Hematopoietic multipotent progenitor cell treated with erythropoietin and hydrocortisone succinate and interleukin-3 and kit ligand, for 17 days (in vitro differentiated cells): ENCODE data around the gene ZNF668.
"Not testable (repeated sequence)": the region's sequence is repeated elsewhere in the genome, so short reads cannot be mapped to it uniquely, and the experiment has no call there.

Experiments
- DNase-seq: peaks from one replicate; pipeline ENCODE4 v3.0.0-alpha.2; 2015; ENCODE audit warnings: low spot score

ZNF668 gene

GRCh38 chr16:31055613-31056012 lies 18.4 kb downstream of the ZNF668 start:
- DNase-seq = no peak

GRCh38 chr16:31052114-31052513 lies 21.9 kb downstream of the ZNF668 start:
- DNase-seq = peak; percentile 39

GRCh38 chr16:31050280-31051030 lies 23.6 kb downstream of the ZNF668 start:
- no peak for DNase-seq

DNA sequence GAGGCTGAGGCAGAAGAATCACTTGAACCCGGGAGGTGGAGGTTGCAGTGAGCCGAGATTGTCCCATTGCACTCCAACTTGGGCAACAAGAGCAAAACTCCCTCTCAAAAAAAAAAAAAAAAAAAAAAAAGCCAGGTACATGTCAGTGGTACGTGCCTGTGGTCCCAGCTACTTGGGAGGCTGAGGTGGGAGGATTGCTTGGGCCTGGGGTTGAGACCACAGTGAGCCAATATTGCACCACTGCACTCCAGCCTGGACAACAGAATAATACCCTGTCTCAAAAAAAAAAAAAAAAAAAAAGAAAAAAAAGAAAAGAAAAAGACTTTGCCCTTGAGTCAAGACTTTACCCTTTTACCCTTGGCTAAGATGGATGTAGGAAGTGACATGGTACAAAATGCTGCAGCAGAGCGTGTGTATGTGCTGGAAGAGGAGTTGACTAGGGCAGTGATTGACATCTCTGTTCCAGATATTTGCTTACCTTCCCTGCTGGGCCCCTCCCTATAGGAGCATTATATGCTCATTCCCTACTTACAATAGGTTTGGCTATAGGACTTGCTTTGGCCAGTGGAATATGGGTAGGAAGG lies 30.1 kb downstream of the ZNF668 start:
- DNase-seq = no peak

- no peak for DNase-seq
These were observed 30.7 kb downstream of the ZNF668 start for GRCh38 chr16:31043352-31043751.

GRCh38 chr16:31042866-31043265 lies 31.2 kb downstream of the ZNF668 start:
- no peak for DNase-seq

GRCh38 chr16:31038993-31039392 lies 35.0 kb downstream of the ZNF668 start:
- no peak for DNase-seq

DNA sequence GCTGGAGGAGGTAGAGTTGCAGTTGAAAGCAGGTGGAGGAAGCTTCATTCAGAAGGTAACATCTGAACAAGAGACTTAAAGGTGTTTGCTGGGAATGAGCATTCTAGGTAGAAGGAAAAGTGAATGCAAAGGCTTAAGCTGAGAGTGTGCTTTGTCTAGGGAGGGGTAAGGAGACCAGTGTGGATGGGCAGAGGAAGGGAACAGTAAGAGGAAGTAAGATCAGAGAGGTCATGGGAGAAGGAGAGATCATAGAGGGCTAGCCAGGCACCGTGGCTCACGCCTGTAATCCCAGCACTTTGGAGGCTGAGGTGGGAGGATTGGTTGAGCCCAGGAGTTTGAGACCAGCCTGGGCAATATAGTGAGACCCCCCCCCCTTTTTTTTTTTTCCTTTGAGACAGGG lies 37.3 kb downstream of the ZNF668 start:
- DNase-seq = no peak

- DNase-seq = peak; percentile 96
These were observed 40.1 kb downstream of the ZNF668 start for GRCh38 chr16:31033709-31034492.

GRCh38 chr16:31032736-31033708 lies 41.0 kb downstream of the ZNF668 start, which contains the start of gene STX4:
TSS of gene STX4 (plus strand) at chr16:31033558. CDS start at chr16:31033806, 248 bp downstream.
- DNase-seq = peak; percentile 99

DNA sequence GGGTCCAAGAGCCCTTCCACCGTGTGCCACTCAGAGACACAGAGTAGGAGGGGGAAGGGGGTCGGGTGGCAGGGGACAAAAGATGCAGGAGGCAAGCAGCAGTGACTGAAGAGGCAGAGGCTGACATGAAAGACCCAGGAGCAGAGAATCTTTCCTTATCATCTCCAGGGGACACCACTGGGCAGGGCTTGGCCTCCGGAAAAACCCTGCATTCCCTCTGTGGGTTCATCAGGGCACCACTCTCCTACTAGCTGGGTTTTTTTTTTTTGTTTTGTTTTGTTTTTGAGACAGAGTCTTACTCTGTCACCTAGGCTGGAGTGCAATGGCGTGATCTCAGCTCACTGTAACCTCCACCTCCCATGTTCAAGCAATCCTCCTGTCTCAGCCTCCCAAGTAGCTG lies 42.8 kb downstream of the ZNF668 start:
- DNase-seq = peak; percentile 36

DNA sequence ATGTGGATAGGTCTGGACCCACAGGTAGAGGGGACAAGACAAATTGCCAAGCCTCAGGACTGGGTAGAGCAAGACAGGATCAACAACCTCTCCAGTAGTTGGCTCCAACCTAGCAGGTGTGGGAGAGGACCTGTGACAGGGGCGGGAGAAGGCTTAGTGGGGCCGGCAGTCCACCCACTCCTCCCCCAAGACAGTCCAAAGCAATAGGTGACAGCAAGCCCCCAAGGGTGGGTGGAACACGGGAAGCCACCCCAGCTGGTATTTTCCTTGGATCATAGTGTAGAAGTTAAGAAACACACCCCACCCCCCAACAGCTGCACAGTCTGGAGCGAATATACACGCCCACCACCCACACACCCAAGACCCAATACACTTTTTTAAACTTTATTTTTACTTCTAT lies 44.8 kb downstream of the ZNF668 start:
- no peak for DNase-seq

DNA sequence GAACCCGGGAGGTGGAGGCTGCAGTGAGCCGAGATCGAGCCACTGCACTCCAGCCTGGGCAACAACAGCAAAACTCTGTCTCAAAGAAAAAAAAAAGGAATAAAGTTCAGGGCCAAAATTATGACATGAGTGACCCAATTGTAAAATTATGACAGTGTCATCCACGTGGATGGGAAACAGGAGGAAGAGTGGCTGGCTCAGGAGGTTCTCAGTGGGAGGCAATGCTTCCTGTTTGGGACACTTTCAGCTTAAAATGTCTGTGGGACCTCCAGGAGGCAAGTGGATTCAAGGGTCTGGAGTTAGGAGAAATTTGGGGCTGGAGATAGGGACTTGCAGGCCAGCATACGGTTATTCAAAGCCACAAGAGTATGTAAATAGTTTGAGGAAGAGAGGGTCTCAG lies 48.7 kb downstream of the ZNF668 start:
- DNase-seq = no peak

- no peak for DNase-seq
These were observed 50.3 kb downstream of the ZNF668 start for GRCh38 chr16:31023627-31024226.

- DNase-seq = no peak
These were observed 50.8 kb downstream of the ZNF668 start for GRCh38 chr16:31023252-31023602.

- DNase-seq = no peak
These were observed 51.3 kb downstream of the ZNF668 start for GRCh38 chr16:31022544-31023251.

- no peak for DNase-seq
These were observed 53.5 kb downstream of the ZNF668 start for GRCh38 chr16:31020536-31020935.

DNA sequence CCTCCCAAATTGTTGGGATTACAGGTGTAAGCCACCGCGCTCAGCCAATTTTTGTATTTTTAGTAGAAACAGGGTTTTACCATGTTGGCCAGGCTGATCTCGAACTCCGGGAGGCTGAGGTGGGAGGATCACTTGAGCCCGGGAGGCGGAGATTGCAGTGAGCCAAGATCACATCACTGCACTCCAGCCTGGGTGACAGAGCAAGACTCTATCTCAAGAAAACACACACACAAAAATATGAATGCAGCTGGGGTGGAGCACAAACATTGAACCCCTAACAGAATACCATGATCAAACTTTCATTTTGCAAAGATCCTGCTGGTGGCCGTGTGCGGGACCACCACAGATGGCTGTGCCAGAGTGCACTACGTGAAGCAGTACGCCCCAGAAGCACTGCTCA lies 56.3 kb downstream of the ZNF668 start:
- peak; percentile 72 for DNase-seq

GRCh38 chr16:31016018-31016417 lies 58.0 kb downstream of the ZNF668 start:
- DNase-seq = no peak

DNA sequence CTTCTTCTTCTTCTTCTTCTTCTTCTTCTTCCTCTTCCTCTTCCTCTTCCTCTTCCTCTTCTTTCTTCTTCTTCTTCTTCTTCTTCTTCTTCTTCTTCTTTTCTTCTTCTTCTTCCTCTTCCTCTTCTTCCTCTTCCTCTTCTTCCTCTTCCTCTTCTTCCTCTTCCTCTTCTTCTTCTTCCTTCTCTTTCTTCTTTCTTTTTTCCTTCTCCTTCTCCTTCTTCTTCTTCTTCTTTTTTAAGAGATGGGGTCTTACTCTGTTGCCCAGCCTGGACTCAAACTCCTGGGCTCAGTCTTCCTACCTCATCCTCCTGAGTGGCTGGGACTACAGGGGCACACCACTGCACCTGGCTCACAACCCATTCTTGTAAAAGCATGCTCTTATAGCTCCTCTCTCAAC lies 60.7 kb downstream of the ZNF668 start:
- not testable (repeated sequence) for DNase-seq

GRCh38 chr16:31011815-31012214 lies 62.2 kb downstream of the ZNF668 start:
- not testable (repeated sequence) for DNase-seq
